T-helper 2 cell (primary cell): ENCODE data around the gene SLC29A2.
A peak's percentile ranks its signal among the peaks of the same experiment; 100 is the strongest.
"Not testable (repeated sequence)": the region's sequence is repeated elsewhere in the genome, so short reads cannot be mapped to it uniquely, and the experiment has no call there.

ENCODE experiments used
- DNase-seq, 5 experiments: peaks; one replicate each; pipeline versions ENCODE4 v3.0.0 to v3.0.0-alpha.2; 2012 to 2022

SLC29A2 gene

GRCh38 chr11:66333896-66334604, 37.5 kb downstream of the SLC29A2 start:
- no peak for DNase-seq

DNA sequence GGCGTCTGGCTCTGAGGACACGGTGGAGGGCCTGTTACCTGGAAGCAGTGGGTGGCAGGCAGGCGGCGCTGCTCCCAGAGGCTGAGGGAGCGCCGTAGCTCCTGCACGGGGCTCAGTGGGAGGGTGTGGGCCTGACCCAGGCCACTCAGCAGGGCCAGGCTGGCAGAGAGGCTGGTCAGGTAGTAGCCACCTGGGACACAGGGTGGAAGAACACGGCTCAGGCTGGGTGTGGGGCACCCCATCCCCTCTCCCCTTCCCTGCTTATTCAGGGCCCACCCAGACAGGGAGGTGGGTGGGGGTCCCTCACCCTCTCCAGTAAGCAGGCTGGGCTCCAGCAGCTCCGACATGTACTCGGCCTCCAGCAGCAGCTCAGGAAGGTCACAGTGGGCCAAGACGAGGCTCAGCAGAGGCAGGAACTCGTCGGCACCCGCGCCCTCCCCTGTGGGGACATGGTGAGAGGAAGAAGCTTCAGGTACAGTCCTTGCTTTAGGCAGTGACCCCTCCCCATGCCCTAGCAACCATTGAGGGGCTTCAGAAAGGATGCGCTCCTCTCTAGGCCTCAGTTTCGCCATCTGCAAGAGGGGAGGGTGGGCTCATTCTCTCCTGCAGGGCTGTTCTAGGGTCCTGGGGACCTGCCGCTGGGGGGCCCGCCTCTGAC, 38.2 kb downstream of the SLC29A2 start:
- no peak for DNase-seq

GRCh38 chr11:66332371-66333219, 39.0 kb downstream of the SLC29A2 start:
- no peak for DNase-seq

DNA sequence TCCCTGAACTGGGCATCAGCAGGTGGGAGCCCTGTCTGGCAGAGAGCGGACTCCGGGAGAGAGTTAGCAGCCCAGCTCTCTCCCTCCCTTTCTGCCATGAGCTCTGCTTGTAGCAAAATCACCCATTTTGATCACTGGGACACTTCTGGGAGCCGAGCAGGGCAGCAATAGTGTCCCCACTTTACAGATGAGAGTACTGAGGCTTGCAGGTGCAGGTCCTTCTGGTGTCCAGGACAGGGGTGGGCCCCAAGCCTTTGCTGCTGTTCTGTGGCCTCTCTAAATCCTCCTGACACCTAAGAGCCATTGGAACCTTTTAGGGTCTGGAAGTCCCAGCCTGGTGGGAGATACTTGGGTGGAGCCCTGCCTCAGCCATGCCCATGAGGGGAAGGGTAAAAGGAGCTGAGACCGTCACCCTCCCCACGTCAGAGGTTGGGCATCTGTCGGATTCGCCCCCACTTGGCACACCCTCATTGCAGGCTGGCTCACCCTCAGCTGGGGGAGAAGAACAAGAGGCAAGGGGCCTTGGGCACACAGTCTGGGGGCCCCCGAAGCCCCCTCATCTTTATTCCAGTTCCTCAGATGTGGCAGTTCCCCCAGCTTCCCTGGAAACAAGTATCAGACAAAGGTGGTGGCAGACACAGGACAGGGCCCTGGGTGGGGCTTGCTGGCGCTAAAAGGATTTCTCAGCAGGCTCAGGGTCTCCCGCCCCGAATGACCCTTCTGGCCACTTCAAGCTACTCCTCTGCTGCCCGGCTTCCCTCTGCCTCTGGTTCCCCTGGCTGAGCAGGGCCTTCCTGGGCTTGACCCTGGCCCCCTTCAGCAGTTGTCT, 39.8 kb downstream of the SLC29A2 start:
- no peak for DNase-seq

DNA sequence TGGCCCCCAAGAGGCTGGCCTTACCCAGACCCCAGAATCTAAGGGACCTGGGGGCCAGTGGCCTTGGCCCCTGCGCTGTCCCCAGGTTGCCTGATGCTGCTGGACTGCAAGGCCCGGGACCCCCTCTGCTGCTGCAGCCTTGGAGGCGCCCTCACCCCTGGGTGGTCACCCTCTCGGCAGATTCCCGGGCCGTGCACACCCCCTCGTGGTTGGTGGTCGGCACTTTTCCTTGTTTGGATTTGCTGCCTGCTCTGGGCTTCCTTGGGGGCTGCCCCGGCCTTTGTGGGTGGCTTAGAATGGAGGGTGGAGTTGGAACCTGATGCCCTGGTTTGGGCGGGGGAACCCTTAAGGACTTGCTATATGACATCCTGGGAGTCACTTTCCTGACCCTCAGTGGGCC, 40.6 kb downstream of the SLC29A2 start:
- no peak for DNase-seq

DNA sequence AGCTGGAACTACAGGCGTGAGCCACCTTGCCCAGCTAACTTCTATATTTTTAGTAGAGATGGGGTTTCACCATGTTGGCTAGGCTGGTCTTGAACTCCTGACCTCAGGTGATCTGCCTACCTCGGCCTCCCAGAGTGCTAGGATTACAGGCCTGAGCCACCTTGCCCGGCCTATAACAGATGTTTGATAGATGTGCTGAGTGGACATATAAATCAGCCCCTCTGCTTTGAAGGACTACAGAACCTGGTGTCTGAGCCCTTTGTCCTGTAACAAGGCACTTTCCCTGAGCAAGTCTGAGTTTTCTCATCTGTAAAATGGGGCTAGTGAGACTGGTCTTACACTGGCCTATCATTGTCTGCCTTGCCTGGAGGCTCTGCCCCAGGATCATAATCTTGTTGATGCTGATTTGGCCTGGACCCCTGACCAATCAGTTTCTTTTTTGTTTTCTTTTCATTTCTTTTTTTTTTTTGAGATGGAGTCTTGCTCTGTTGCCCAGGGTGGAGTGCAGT, 42.3 kb downstream of the SLC29A2 start:
- DNase-seq = no peak

DNA sequence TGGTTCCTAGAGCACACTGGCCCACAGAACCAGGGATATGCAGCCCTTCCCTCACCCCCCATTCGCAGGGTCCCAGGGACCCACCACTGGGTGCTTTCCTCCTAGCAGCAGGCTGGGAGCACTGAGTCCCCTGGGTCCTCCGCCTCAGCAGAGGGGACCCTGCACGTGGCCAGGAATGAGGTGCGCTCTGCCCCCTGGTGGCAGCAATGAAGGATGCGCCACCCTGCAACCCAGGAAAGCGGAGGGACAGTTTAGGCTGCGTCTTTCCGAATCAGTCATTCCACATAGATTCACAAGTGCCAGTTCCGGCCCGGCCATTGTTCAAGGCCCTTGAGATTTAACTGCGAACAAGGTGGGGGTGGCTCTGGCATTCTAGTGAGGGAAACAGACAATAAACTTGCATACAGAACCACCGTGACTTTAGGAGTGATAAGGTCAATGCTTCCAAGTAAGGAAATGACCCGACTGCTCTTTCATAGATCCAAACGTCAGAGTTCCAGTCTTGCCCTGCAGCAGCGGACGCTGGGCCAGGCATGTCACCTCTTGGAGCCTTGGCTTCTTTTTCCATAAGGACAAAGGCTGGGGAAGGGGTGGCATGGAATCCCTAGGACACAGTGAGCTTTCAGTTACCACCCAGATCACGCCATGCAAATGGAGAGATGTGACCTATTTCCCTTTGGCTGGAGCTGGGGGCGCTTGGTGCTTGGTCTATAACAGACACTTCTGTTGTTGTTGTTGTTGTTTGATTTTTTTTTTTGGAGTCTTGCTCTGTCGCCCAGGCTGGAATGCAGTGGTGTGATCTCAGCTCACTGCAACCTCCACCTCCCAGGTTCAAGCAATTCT, 43.0 kb downstream of the SLC29A2 start:
- DNase-seq = peak; percentile 58 to 80 (median 72)

GRCh38 chr11:66328031-66328301, 43.6 kb downstream of the SLC29A2 start:
- DNase-seq = peak in 1 of 5 experiments; percentile 90

DNA sequence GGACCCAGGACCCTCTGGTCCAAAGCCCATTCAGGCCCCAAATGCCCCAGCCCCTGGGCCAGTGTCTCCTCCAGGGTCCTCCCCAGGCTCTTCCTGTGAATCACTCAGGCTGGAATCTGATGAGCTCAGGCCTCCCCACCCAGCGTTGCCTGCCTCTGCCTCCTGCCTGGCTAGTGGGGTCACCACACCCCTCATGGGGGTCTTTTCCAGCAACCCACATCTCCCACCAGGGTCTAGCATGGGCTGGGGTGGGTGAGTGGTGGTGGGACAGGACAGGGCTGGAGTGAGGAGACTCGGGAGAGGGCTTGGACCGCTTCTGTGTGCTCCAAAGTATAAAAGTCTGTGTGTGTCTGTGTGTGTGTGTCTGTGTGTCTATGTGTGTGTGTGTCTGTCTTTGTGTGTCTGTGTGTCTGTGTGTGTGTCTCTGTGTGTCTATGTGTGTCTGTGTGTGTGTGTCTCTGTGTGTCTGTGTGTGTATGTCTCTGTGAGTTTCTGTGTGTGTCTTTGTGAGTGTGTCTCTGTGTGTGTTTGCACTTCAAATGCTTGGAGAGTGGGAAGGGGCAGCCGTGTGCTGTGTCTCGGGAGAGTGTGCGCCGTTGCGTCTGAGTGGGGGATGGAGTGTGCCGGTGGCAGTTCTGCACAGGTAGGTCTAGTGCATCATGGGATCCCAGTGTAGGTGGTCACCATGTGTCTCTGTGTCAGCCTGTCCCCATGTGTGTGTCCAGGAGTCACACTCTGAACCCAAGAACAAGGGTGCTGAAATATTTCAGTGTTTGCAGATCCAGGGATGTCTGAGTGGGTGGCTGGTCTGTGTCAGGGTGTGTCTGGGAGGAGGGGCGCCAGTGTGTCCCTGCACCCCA, 44.2 kb downstream of the SLC29A2 start:
- DNase-seq = no peak

GRCh38 chr11:66326261-66327111, 45.1 kb downstream of the SLC29A2 start:
- DNase-seq = no peak

DNA sequence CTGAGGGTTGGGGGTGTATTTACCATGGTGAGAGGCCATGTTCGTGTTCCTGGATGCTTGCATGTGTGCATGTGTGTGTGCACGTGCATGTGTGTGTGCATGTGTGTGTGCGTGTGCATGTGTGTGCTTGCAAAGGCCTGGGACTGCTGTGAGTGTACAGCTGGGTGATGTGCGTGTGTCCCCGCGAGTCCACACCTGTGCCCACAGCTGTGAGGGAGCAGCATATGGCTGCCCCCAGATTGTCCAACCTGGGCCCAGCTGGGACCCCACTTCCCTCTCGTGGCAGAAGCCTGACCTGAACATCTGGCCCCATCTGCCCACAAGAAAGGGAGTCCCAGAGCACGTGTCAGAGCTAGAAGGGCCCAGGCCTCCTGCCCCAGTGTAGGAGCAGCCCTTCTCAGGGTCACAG, 46.3 kb downstream of the SLC29A2 start:
- no peak for DNase-seq

GRCh38 chr11:66324664-66325063, 46.9 kb downstream of the SLC29A2 start:
- DNase-seq = no peak

DNA sequence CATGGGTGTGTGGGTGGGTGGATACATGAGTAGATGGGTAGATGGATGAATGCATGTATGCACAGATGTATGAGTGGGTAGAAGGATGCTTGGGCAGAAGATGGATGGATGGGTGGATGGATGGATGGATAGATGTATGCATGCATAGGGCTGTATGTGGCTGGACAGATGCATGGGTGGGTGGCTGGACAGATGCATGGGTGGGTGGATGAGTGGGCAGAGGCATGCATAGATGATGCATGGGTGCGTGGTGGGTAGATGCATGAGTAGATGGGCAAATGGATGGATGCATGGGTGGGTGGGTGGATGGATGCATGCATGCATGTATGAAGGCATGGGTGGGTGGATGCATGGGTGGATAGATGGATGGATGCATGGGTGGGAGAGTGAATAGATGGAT, 47.9 kb downstream of the SLC29A2 start:
- no peak for DNase-seq

- DNase-seq = no peak
Observed at GRCh38 chr11:66322732-66323427, 48.7 kb downstream of the SLC29A2 start.

- no peak for DNase-seq
Observed at GRCh38 chr11:66321606-66322005, 50.0 kb downstream of the SLC29A2 start.

DNA sequence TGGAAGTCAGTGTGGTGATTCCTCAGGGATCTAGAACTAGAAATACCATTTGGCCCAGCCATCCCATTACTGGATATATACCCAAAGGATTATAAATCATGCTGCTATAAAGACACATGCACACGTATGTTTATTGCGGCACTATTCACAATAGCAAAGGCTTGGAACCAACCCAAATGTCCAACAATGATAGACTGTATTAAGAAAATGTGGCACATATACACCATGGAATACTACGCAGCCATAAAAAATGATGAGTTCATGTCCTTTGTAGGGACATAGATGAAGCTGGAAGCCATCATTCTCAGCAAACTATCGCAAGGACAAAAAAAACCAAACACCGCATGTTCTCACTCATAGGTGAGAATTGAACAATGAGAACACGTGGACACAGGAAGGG, 50.8 kb downstream of the SLC29A2 start:
- not testable (repeated sequence) for DNase-seq

GRCh38 chr11:66320289-66320688, 51.3 kb downstream of the SLC29A2 start:
- DNase-seq = not testable (repeated sequence)

GRCh38 chr11:66318600-66318970, 53.0 kb downstream of the SLC29A2 start:
- no peak for DNase-seq
